ENCODE results near the gene KNDC1. TPM values are rescaled to one million over a fixed set of nuclear protein-coding genes. Genes with fewer than 3 reads are reported as not detected.

KNDC1 gene
- total RNA-seq, 1 donor from 2014 or later: 8.2 TPM

DNA sequence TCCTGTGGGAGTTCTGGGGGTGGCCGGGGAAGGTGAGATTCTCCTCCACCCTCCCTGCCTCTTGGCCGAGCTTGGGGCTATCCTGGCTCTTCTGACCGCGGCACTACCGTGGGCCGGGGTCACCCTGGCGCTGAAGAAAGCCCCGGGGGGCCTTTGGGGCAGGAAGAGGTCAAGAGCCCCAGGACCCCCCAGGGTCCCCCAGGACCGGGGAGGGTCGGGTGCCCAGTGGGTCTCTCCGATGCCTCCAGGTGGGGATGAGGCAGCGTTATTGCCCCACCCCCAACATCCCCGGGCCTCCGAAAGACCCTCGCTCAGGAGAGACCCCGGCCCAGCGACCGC lies 439 bp upstream of the KNDC1 start:
- DNase-seq (ENCODE audit: low spot score in 2 of 2) (no peak), FAIRE-seq (no peak)

DNA sequence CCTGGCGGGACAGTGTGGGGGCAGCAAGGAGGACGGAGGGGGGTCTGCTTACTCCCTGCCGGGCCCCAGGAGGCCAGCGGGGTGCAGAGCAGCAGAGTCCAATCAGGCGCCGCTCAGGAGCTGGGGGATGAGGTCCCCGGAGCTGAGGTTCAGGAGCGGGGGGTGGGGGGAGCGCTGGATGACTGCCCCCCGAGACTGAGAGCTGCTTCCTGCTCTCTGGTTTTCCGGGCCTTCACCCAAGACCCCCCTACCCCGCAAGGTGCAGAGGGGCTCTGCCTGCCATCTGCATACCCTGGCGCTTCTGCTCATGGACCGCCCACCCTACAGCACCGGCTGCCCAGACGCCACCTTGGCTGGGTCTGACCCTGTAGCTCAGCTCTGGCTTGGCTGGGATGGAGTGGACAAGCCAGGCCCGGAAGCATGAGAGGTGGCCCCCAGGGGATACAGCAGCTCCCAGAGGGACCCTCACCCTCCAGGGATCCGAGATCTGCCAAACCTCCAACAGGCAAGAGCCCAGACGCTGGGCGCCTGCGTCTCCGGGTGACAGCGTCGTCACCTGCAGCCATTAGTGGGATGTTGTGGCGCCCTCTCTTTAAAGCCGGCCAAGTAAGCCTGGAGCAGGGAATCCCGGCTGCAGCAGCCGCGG lies 930 bp downstream of the KNDC1 start:
- peak in 1 of 2 donors; percentile 39 for DNase-seq (ENCODE audit: low spot score in 2 of 2)

DNA sequence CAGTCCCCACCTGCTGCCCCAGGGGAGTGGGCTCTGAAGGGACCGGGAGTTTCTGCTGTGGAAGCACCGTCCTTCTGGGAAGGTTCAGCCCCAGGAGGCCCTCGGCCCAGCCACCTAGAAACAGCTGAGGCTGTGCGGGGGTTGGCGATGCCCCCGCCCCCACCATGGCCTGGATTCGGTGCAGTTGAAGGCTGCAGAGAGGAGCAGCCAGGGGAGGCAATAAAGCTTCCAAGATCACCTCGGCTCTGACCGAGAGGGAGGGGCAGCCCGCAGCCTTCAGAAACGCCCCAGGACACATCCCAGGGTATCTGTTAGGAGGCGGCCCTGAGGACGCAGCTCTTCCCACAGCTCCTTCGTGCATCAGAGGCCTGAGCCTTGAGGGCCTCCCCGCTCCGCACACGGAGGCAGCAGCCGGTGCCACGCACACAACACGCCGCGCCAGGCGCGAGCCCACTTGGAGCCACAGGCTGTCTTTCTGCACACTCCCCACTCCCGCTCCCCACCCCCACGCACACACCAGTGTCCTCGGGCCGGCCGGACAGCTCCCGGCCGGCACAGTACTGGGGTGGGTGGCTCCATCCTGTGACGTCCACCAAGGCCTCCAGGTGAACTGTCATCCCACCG lies 1.6 kb downstream of the KNDC1 start:
- FAIRE-seq (no peak), DNase-seq (ENCODE audit: low spot score in 2 of 2) (no peak)

More for the DNA sequence above, 930 bp downstream of the KNDC1 start:
- FAIRE-seq: no peak

- DNase-seq (ENCODE audit: low spot score in 2 of 2): peak; percentile 56 to 60
- no peak for FAIRE-seq
These were observed 2.3 kb downstream of the KNDC1 start for GRCh38 chr10:133162178-133162909.

- FAIRE-seq (no peak), DNase-seq (ENCODE audit: low spot score in 2 of 2) (no peak)
These were observed 3.2 kb downstream of the KNDC1 start for GRCh38 chr10:133162910-133163856.

DNA sequence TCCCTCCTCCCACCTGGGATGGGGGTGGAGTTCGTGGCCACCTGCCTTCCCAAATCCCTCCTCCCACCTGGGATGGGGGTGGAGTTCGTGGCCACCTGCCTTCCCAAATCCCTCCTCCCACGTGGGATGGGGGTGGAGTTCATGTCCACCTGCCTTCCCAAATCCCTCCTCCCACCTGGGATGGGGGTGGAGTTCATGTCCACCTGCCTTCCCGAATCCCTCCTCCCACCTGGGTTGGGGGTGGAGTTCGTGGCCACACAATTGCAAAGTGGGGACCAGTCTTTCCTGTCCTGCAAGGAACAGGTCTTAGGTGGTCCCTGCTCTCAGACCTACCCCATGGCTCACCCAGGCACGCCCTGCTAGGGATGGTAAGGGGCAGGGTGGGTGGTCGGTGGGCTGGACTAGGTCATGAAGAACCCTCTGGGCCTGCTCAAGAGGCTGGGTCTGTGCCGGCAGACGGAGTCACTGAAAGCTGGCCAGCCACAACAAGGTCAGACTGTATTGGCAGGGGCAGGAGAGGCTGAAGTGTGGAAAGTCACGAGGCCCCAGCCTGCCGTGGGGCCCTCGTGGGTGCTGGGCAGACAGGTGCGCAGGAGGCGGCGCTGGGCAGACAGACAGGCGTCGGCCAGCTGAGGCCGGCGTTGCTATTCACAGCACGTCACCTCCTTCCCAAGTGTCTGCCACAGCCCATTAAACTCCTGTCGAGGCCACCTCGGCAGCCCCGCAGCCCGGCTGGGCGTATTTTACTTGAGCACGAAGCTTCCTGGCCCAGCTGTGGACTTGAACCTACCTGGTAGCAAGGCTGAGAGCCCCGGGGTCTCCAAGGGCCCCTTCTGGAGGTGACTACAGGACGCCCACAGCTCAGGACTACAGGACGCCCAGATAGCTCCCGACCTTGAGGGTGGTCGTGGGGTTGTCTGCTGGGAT lies 4.1 kb downstream of the KNDC1 start:
- DNase-seq (ENCODE audit: low spot score in 2 of 2) (no peak), FAIRE-seq (no peak)

- FAIRE-seq (no peak), DNase-seq (ENCODE audit: low spot score in 2 of 2) (no peak)
These were observed 5.0 kb downstream of the KNDC1 start for GRCh38 chr10:133164816-133165555.

DNA sequence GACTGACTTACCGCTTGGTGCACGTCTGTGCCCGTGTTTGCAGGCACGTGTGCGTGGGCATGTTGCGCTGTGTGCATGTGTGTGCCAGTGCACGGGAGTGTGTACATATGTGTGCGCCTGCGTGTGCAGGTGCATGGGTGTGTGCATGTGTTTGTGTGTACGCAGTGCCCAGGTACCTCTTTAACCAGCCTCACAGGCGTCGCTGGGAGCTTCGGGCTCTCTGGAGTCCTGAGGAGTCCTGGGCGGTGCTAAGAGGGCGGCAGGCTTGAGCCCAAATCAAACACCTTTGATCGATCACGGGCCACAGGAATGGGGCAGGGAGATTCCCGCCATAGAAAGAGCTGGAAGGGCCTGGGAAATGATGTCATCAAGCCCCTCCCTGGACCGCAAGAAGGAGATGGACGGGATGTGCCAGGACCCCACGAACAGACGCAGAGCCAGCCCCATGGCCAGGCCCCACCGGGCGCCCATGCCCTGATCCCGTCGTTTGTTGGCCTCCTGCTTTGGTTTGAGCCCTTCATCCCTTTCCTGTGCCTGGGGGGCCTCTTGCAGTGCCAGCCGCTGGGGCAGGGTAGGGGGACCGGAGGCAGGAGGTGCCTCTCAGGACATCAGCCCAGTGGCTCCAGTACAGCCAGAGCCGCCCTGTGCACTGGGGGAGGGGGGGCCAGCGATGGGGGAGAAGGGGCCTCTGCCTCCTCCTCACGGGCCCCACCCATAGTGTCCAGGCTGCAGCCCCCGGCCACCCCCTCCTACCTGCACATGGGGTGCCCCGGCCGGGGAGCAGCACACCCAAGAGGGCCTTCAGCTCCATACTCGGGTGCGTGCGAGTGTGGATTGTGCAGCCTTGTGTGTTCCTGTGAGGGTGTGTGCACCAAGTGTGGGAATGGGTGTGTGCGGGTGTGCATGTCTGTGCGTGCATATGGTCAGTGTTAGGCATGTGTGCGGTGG lies 5.8 kb downstream of the KNDC1 start:
- FAIRE-seq (no peak), DNase-seq (ENCODE audit: low spot score in 2 of 2) (no peak)

DNA sequence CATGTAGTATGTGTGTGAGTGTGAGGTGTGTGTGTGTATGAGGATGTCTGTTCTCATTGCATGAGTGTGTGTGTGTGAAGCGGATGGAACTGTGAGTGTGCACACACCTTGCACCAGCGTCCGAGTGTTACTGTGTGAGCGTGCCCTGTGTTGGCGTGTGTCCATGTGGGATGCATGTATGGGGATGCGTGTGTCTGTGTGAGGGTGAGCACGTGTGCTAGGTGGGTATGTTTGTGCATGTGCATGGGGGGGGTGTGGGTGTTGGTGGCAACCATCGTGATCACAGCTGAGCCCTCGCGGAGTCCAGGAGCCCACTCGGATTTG lies 6.4 kb downstream of the KNDC1 start:
- DNase-seq (ENCODE audit: low spot score in 2 of 2) (no peak), FAIRE-seq (no peak)

DNA sequence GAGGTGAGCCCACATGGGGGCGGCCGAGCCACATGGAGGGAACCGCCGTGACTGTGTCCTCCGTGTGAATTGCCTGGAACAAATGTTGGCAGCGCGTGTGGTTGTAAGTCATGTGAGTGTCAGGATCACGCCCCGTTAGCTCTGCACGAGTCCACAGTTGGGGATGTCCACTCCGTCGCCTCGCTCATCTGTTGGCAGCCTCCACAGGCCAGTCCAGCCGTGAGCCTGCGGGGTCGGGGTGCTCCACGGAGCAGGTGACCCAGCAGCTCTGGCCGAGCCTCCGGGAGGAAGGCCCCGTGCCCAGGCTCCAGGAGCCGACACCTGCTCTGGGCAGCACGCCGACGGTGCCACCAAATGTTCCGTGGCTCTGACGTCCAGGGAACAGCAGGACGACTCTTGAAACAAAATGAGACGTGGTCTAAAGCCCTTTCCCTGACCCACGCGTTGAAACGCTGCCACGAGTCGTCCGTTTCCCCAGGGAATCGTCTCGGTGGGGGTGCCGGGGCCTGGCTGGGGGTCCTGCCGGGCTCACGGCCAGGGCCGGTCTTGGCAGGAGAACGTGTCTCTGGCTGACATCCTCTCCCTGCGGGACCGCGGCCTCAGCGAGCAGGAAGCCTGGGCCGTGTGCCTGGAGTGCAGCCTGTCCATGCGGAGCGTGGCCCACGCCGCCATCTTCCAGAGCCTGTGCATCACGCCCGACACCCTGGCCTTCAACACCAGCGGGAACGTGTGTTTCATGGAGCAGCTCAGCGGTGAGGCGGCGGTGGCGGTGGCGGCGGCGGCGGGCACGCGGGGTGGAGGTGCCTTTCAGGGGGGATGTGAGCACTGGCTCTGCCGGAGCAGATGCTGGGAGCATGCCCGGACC lies 7.0 kb downstream of the KNDC1 start:
- no peak for FAIRE-seq
- DNase-seq (ENCODE audit: low spot score in 2 of 2): peak in 1 of 2 donors; percentile 48

DNA sequence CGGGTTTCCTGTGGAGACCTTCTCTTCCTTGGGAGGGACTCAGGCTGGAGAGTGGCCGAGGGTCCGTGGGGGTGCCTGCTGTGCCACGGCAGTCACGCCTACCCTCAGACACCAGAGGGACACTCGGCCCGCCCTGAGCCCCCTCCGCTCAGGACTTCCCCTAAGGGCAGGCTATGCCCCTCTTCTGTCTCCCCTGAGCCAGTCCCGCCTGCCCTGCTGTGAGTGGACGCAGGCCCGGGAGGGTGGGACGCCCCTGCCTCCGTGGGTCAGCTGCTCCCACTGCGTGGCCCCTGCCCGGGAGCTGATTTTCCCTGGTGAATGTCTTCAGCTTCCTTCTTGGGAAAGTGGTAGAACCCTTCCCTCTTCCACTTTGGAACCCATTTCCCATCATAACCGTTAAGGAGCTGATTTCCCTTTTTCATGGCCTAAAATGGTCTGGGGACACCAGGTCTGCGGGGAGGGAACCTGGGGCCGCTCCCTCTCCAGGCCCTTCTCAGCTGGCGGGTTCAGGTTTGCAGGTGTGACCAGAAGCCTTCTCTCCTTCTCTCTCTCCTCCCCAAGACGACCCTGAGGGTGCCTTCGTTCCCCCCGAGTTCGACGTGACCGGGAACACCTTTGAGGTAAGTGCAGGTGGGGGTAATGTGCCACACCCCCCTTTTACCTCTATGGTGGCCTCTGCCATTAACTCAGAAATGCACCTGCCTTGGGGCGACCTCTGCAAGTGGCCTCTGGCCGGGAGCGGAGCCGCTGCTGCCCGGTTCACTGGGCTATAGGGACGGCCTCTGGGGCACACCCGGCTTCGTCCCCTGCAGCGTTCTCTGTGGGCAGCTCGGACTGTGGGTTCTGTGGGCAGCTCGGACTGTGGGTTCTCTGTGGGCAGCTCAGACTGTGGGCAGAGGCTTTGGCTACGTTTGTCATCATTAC lies 7.9 kb downstream of the KNDC1 start:
- DNase-seq (ENCODE audit: low spot score in 2 of 2) (no peak), FAIRE-seq (no peak)

- DNase-seq (ENCODE audit: low spot score in 2 of 2): no peak
- FAIRE-seq: no peak
These were observed 8.6 kb downstream of the KNDC1 start for GRCh38 chr10:133168617-133169031.

DNA sequence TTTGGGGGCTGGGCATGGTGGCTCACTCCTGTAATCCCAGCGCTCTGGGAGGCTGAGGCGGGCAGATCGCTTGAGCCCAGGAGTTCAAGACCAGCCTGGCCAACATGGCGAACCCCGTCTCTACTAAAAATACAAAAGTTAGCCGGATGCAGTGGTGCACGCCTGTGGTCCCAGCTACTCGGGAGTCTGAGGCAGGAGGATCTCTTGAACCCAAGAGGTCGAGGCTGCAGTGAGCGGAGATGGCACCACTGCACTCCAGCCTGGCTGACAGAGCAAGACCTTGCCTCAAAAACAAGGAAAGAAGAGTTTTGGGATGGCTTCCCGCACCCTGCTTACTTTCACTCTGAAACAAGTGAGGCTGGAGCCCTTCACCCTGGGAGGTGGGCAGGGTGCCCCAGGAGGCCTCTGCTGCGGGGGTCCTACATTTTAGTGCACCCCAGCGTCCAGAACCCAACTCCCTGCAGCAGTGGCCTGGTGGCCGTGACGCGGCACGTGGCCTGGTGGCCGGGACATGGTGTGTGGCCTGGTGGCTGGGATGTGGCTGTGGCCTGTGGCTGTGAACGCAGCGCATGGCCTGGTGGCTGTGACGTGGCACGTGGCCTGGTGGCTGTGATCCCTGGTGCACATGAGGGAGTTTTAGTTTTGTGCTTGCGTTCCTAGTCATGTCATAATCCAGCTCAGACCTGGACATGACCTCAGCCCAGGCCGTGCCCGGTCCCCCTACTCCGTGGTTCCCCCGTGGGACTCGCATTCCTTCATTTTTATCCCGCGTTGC lies 9.3 kb downstream of the KNDC1 start:
- FAIRE-seq (no peak), DNase-seq (ENCODE audit: low spot score in 2 of 2) (no peak)

DNA sequence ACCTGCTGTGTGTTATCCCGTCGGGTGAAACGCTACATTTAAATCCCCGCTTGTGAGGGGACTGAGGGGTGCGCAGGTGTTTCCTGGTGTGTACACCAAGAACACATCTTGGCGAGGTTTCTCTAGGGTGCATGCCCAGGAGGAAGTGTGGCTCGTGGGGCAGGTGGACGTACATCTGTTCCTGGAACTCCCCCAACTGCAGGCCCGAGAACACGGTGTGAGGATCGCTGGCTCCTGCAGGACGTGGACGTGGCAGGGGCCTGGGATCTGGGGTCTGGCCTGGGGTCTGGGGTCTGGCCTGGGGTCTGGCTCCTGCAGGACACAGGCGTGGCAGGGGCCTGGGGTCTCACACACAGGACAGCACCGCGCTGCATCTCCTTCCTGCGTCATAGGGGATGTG lies 10.1 kb downstream of the KNDC1 start:
- no peak for DNase-seq (ENCODE audit: low spot score in 2 of 2)
- FAIRE-seq: no peak

All from frontal cortex (tissue), 4 donors.